ENCODE measurements around the gene USP17L13. TPM values are rescaled to one million over a fixed set of nuclear protein-coding genes. Genes with fewer than 3 reads are reported as not detected.
"Not testable (repeated sequence)": the region's sequence is repeated elsewhere in the genome, so short reads cannot be mapped to it uniquely, and the experiment has no call there.

The USP17L13 gene
- total RNA-seq, 1 donor from 2014 or later = not detected

GRCh38 chr4:9234085-9234484, 9.4 kb downstream of the USP17L13 start, which contains the start of gene USP17L15:
Gene USP17L15, plus strand, starts transcription at chr4:9234385. Its CDS starts 0 bp downstream, at chr4:9234385.
- H3K9me3 Mint-ChIP-seq (ENCODE audit: unreplicated experiment); H4K20me1 ChIP-seq (ENCODE audit: insufficient read depth, low read length); DNase-seq (ENCODE audit: low read depth); H3K27me3 Mint-ChIP-seq (ENCODE audit: low read depth, unreplicated experiment); H3K27me3 ChIP-seq (ENCODE audit: insufficient read depth, low read length); H3K4me1 Mint-ChIP-seq (ENCODE audit: low read depth, unreplicated experiment); H3K4me3 ChIP-seq (ENCODE audit: insufficient read depth, low read depth, low read length); H3K79me2 ChIP-seq (ENCODE audit: insufficient read depth, low read length); FAIRE-seq; H3K36me3 Mint-ChIP-seq (ENCODE audit: low read depth, unreplicated experiment); H3K9me3 ChIP-seq (ENCODE audit: insufficient read depth, low read depth, low read length); H3K27ac Mint-ChIP-seq (ENCODE audit: unreplicated experiment); H2AFZ ChIP-seq (ENCODE audit: low read depth, low read length); H3K4me1 ChIP-seq (ENCODE audit: insufficient read depth, low read length); H3K4me2 ChIP-seq (ENCODE audit: low read length); H3K9ac ChIP-seq (ENCODE audit: low read length); H3K27ac ChIP-seq (ENCODE audit: low read depth, low read length); H3K36me3 ChIP-seq (ENCODE audit: insufficient read depth, low read length); H3K4me3 Mint-ChIP-seq (ENCODE audit: unreplicated experiment): not testable (repeated sequence)

DNA sequence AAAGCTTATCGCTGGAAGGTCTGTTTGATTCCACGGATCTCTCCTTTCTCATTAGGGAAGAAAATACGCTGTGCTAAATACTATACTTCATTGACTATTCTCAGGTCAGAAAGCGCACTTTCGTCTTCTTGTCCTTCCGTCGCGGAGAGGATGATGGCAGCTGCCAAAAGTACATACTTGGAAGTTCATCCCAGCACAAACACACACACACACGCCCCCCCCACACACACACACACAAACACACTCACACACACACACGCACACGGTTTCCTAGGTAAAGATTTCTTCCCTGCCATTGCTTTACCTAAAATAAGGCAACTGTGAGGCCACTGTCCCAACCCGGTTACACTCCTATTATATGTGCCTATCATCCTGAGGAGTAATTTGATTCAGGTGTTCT, 13.8 kb downstream of the USP17L13 start:
- H3K9me3 Mint-ChIP-seq (ENCODE audit: unreplicated experiment); H3K27me3 Mint-ChIP-seq (ENCODE audit: low read depth, unreplicated experiment); H3K36me3 ChIP-seq (ENCODE audit: insufficient read depth, low read length); H3K9me3 ChIP-seq (ENCODE audit: insufficient read depth, low read depth, low read length); H2AFZ ChIP-seq (ENCODE audit: low read depth, low read length); H4K20me1 ChIP-seq (ENCODE audit: insufficient read depth, low read length); H3K4me1 Mint-ChIP-seq (ENCODE audit: low read depth, unreplicated experiment); H3K4me3 ChIP-seq (ENCODE audit: insufficient read depth, low read depth, low read length); H3K9ac ChIP-seq (ENCODE audit: low read length); H3K27ac ChIP-seq (ENCODE audit: low read depth, low read length); H3K36me3 Mint-ChIP-seq (ENCODE audit: low read depth, unreplicated experiment); H3K4me3 Mint-ChIP-seq (ENCODE audit: unreplicated experiment); FAIRE-seq; H3K4me2 ChIP-seq (ENCODE audit: low read length); H3K27ac Mint-ChIP-seq (ENCODE audit: unreplicated experiment); H3K4me1 ChIP-seq (ENCODE audit: insufficient read depth, low read length); H3K27me3 ChIP-seq (ENCODE audit: insufficient read depth, low read length); H3K79me2 ChIP-seq (ENCODE audit: insufficient read depth, low read length): not testable (repeated sequence)
- peak; percentile 0 for DNase-seq (ENCODE audit: low read depth)

DNA sequence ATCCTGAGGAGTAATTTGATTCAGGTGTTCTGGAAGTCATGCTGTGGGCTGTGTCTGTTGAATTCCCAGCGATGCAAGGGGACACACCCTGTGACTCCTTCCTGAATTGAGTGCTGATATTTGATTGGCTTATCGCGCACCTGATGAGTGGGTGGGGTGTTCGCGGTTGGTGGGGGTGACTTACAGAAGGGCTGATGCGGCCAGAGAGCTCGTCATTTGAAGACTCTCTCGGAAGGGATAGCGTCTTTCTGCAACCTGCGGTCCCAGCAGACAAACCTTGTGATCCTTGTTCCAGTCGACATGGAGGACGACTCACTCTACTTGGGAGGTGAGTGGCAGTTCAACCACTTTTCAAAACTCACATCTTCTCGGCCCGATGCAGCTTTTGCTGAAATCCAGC, 18.9 kb downstream of the USP17L13 start, which contains the start of gene USP17L17:
TSS of gene USP17L17 (plus strand) at position 301 of the 400 bp plus-strand sequence. CDS start at position 301, 0 bp downstream.
- not testable (repeated sequence) for H3K9me3 ChIP-seq (ENCODE audit: insufficient read depth, low read depth, low read length); H3K4me2 ChIP-seq (ENCODE audit: low read length); H2AFZ ChIP-seq (ENCODE audit: low read depth, low read length); FAIRE-seq; H3K36me3 ChIP-seq (ENCODE audit: insufficient read depth, low read length); H3K4me1 Mint-ChIP-seq (ENCODE audit: low read depth, unreplicated experiment); H3K4me3 Mint-ChIP-seq (ENCODE audit: unreplicated experiment); DNase-seq (ENCODE audit: low read depth); H3K36me3 Mint-ChIP-seq (ENCODE audit: low read depth, unreplicated experiment); H3K79me2 ChIP-seq (ENCODE audit: insufficient read depth, low read length); H3K9me3 Mint-ChIP-seq (ENCODE audit: unreplicated experiment); H3K4me3 ChIP-seq (ENCODE audit: insufficient read depth, low read depth, low read length); H3K27me3 Mint-ChIP-seq (ENCODE audit: low read depth, unreplicated experiment); H4K20me1 ChIP-seq (ENCODE audit: insufficient read depth, low read length); H3K27ac Mint-ChIP-seq (ENCODE audit: unreplicated experiment); H3K4me1 ChIP-seq (ENCODE audit: insufficient read depth, low read length); H3K27me3 ChIP-seq (ENCODE audit: insufficient read depth, low read length); H3K27ac ChIP-seq (ENCODE audit: low read depth, low read length); H3K9ac ChIP-seq (ENCODE audit: low read length)

DNA sequence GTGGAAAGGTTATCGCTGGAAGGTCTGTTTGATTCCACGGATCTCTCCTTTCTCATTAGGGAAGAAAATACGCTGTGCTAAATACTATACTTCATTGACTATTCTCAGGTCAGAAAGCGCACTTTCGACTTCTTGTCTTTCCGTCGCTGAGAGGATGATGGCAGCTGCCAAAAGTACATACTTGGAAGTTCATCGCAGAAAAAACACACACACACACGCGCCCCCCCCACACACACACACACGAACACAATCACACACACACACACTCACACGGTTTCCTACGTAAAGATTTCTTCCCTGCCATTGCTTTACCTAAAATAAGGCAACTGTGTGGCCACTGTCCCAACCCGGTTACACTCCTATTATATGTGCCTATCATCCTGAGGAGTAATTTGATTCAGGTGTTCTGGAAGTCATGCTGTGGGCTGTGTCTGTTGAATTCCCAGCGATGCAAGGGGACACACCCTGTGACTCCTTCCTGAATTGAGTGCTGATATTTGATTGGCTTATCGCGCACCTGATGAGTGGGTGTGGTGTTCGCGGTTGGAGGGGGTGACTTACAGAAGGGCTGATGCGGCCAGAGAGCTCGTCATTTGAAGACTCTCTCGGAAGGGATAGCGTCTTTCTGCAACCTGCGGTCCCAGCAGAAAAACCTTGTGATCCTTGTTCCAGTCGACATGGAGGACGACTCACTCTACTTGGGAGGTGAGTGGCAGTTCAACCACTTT, 23.4 kb downstream of the USP17L13 start, which contains the start of gene USP17L18:
TSS of gene USP17L18 (plus strand) at position 678 of the 728 bp plus-strand sequence. CDS start at position 678, 0 bp downstream.
- H3K36me3 Mint-ChIP-seq (ENCODE audit: low read depth, unreplicated experiment); H3K9ac ChIP-seq (ENCODE audit: low read length); H3K27ac ChIP-seq (ENCODE audit: low read depth, low read length); H3K4me1 Mint-ChIP-seq (ENCODE audit: low read depth, unreplicated experiment); H3K4me2 ChIP-seq (ENCODE audit: low read length); H3K36me3 ChIP-seq (ENCODE audit: insufficient read depth, low read length); H2AFZ ChIP-seq (ENCODE audit: low read depth, low read length); H3K4me3 Mint-ChIP-seq (ENCODE audit: unreplicated experiment); H3K4me1 ChIP-seq (ENCODE audit: insufficient read depth, low read length); FAIRE-seq; H3K27ac Mint-ChIP-seq (ENCODE audit: unreplicated experiment); H3K79me2 ChIP-seq (ENCODE audit: insufficient read depth, low read length); H3K9me3 Mint-ChIP-seq (ENCODE audit: unreplicated experiment); H4K20me1 ChIP-seq (ENCODE audit: insufficient read depth, low read length); H3K27me3 ChIP-seq (ENCODE audit: insufficient read depth, low read length); DNase-seq (ENCODE audit: low read depth); H3K9me3 ChIP-seq (ENCODE audit: insufficient read depth, low read depth, low read length); H3K27me3 Mint-ChIP-seq (ENCODE audit: low read depth, unreplicated experiment); H3K4me3 ChIP-seq (ENCODE audit: insufficient read depth, low read depth, low read length): not testable (repeated sequence)

DNA sequence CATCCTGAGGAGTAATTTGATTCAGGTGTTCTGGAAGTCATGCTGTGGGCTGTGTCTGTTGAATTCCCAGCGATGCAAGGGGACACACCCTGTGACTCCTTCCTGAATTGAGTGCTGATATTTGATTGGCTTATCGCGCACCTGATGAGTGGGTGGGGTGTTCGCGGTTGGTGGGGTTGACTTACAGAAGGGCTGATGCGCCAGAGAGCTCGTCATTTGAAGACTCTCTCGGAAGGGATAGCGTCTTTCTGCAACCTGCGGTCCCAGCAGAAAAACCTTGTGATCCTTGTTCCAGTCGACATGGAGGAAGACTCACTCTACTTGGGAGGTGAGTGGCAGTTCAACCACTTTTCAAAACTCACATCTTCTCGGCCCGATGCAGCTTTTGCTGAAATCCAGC, 28.4 kb downstream of the USP17L13 start, which contains the start of gene USP17L19:
TSS of gene USP17L19 (plus strand) at position 301 of the 400 bp plus-strand sequence. CDS start at position 301, 0 bp downstream.
- not testable (repeated sequence) for H3K27me3 Mint-ChIP-seq (ENCODE audit: low read depth, unreplicated experiment); H3K36me3 ChIP-seq (ENCODE audit: insufficient read depth, low read length); H3K36me3 Mint-ChIP-seq (ENCODE audit: low read depth, unreplicated experiment); H3K27ac Mint-ChIP-seq (ENCODE audit: unreplicated experiment); DNase-seq (ENCODE audit: low read depth); H3K4me1 ChIP-seq (ENCODE audit: insufficient read depth, low read length); H3K79me2 ChIP-seq (ENCODE audit: insufficient read depth, low read length); H3K9me3 ChIP-seq (ENCODE audit: insufficient read depth, low read depth, low read length); H3K27ac ChIP-seq (ENCODE audit: low read depth, low read length); H3K4me2 ChIP-seq (ENCODE audit: low read length); H4K20me1 ChIP-seq (ENCODE audit: insufficient read depth, low read length); H3K9ac ChIP-seq (ENCODE audit: low read length); FAIRE-seq; H3K4me3 Mint-ChIP-seq (ENCODE audit: unreplicated experiment); H3K4me1 Mint-ChIP-seq (ENCODE audit: low read depth, unreplicated experiment); H2AFZ ChIP-seq (ENCODE audit: low read depth, low read length); H3K4me3 ChIP-seq (ENCODE audit: insufficient read depth, low read depth, low read length); H3K27me3 ChIP-seq (ENCODE audit: insufficient read depth, low read length); H3K9me3 Mint-ChIP-seq (ENCODE audit: unreplicated experiment)

GRCh38 chr4:9257824-9258223, 33.1 kb downstream of the USP17L13 start, which contains the start of gene USP17L20:
Gene USP17L20, plus strand, starts transcription at chr4:9258124. Its CDS starts 0 bp downstream, at chr4:9258124.
- FAIRE-seq = not testable (repeated sequence)

More at GRCh38 chr4:9257824-9258223, 33.1 kb downstream of the USP17L13 start, which contains the start of gene USP17L20:
- not testable (repeated sequence) for H2AFZ ChIP-seq (ENCODE audit: low read depth, low read length); H3K79me2 ChIP-seq (ENCODE audit: insufficient read depth, low read length); H3K4me1 Mint-ChIP-seq (ENCODE audit: low read depth, unreplicated experiment); H3K9me3 Mint-ChIP-seq (ENCODE audit: unreplicated experiment); H3K36me3 Mint-ChIP-seq (ENCODE audit: low read depth, unreplicated experiment); H3K4me3 Mint-ChIP-seq (ENCODE audit: unreplicated experiment); H3K4me3 ChIP-seq (ENCODE audit: insufficient read depth, low read depth, low read length); H3K4me1 ChIP-seq (ENCODE audit: insufficient read depth, low read length); H3K36me3 ChIP-seq (ENCODE audit: insufficient read depth, low read length); DNase-seq (ENCODE audit: low read depth); H3K27me3 Mint-ChIP-seq (ENCODE audit: low read depth, unreplicated experiment); H3K27ac Mint-ChIP-seq (ENCODE audit: unreplicated experiment); H3K9ac ChIP-seq (ENCODE audit: low read length); H4K20me1 ChIP-seq (ENCODE audit: insufficient read depth, low read length); H3K27ac ChIP-seq (ENCODE audit: low read depth, low read length); H3K4me2 ChIP-seq (ENCODE audit: low read length); H3K9me3 ChIP-seq (ENCODE audit: insufficient read depth, low read depth, low read length); H3K27me3 ChIP-seq (ENCODE audit: insufficient read depth, low read length)

All from astrocyte (in vitro differentiated cells and primary cell).